ENCODE measurements around the gene USP28. TPM values are rescaled to one million over a fixed set of nuclear protein-coding genes. Genes with fewer than 3 reads are reported as not detected.

USP28 gene
- total RNA-seq, 2 experiments from 2014 or later = 7.9 to 9.4 TPM

DNA sequence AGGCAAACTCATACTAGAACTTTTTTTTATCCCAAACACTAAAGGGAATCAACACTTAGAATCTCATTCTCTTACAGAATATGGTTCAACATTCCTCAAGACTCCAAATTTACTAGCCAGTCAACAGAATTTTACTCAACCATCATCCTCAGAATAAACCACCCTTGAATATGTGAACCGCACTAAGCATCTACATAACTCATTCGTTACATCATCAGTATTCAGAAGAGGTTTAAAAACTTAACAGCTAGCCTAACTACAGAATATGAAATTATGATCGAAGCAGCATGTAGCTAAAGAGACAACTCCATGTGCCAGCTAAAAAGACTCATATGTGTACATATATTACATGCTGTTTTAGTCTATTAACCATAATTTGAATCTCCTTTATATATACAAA, 47.9 kb downstream of the USP28 start:
- no peaks in the 10 kb centered on the region for H3K4me1 ChIP-seq (ENCODE audit: insufficient read depth, low read length)
- H3K36me3 ChIP-seq (ENCODE audit: insufficient read depth, low read length) = peaks cover 11% of the 10 kb centered on the region
- ChIA-PET POLR2A (no interaction called here), CTCF (no interaction called here)
- H3K4me3 ChIP-seq (ENCODE audit: low read length) = no peak overlapping the region
- no peaks in the 10 kb centered on the region for H3K27me3 Mint-ChIP-seq
- H3K9me3 Mint-ChIP-seq = no peaks in the 10 kb centered on the region
- peaks cover 66% of the 10 kb centered on the region for H3K36me3 Mint-ChIP-seq (ENCODE audit: low read depth)
- H3K27me3 ChIP-seq (ENCODE audit: control insufficient read depth in 1 of 2, insufficient read depth in 2 of 2, low read length in 2 of 2) = no peaks in the 10 kb centered on the region
- H3K27ac ChIP-seq (ENCODE audit: low read depth in 1 of 2, low read length in 2 of 2) = no peak overlapping the region
- H3K4me1 Mint-ChIP-seq (ENCODE audit: low read depth) = no peaks in the 10 kb centered on the region
- no peak overlapping the region for H3K4me3 Mint-ChIP-seq
- DNase-seq = no peak
- no peaks in the 10 kb centered on the region for H3K9me3 ChIP-seq (ENCODE audit: control insufficient read depth in 1 of 2, insufficient read depth in 1 of 2, low read length in 2 of 2)
- no peak for ATAC-seq (ENCODE audit: poor library complexity)
- no peak overlapping the region for H3K27ac Mint-ChIP-seq
- intact Hi-C loops (cut with DNase I, micrococcal nuclease) = no loop called here
- TF ChIP-seq, protein P1, sequence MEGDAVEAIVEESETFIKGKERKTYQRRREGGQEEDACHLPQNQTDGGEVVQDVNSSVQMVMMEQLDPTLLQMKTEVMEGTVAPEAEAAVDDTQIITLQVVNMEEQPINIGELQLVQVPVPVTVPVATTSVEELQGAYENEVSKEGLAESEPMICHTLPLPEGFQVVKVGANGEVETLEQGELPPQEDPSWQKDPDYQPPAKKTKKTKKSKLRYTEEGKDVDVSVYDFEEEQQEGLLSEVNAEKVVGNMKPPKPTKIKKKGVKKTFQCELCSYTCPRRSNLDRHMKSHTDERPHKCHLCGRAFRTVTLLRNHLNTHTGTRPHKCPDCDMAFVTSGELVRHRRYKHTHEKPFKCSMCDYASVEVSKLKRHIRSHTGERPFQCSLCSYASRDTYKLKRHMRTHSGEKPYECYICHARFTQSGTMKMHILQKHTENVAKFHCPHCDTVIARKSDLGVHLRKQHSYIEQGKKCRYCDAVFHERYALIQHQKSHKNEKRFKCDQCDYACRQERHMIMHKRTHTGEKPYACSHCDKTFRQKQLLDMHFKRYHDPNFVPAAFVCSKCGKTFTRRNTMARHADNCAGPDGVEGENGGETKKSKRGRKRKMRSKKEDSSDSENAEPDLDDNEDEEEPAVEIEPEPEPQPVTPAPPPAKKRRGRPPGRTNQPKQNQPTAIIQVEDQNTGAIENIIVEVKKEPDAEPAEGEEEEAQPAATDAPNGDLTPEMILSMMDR (IDR thresholded peaks at IDR 0.05) = no peak

DNA sequence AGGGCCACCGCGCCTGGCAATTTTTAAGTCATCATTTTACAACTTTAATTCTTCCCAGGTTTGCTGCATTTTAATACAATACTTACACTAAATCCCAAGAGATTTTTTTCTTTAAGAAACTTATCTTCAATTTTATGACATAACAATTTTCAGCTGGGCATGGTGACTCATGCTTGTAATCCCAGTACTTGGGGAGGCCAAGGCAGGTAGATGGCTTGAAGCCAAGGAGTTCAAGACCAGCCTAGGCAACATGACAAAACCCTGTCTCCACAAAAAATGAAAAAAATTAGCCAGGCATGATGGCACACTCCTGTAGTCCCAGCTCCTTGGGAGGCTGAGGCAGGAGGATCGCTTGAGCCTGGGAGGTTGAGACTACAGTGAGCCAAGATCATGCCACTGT, 56.9 kb downstream of the USP28 start:
- no peaks in the 10 kb centered on the region for H3K9me3 ChIP-seq (ENCODE audit: control insufficient read depth in 1 of 2, insufficient read depth in 1 of 2, low read length in 2 of 2)
- H3K27me3 ChIP-seq (ENCODE audit: control insufficient read depth in 1 of 2, insufficient read depth in 2 of 2, low read length in 2 of 2) = no peaks in the 10 kb centered on the region
- no peaks in the 10 kb centered on the region for H3K9me3 Mint-ChIP-seq
- intact Hi-C loops (cut with DNase I, micrococcal nuclease) = no loop called here
- no peak overlapping the region for H3K27ac Mint-ChIP-seq
- ATAC-seq (ENCODE audit: poor library complexity) (no peak), DNase-seq (no peak)
- no peak overlapping the region for H3K4me3 ChIP-seq (ENCODE audit: low read length)
- peaks cover 18% of the 10 kb centered on the region for H3K36me3 ChIP-seq (ENCODE audit: insufficient read depth, low read length)
- no peak overlapping the region for H3K4me3 Mint-ChIP-seq
- H3K27ac ChIP-seq (ENCODE audit: low read depth in 1 of 2, low read length in 2 of 2) = no peak overlapping the region
- TF ChIP-seq, protein P1 (IDR thresholded peaks at IDR 0.05) = no peak
- POLR2A ChIA-PET = no interaction called here
- H3K36me3 Mint-ChIP-seq (ENCODE audit: low read depth) = peaks cover 68% of the 10 kb centered on the region
- no peaks in the 10 kb centered on the region for H3K4me1 Mint-ChIP-seq (ENCODE audit: low read depth)
- no peaks in the 10 kb centered on the region for H3K27me3 Mint-ChIP-seq
- H3K4me1 ChIP-seq (ENCODE audit: insufficient read depth, low read length) = no peaks in the 10 kb centered on the region
- CTCF ChIA-PET = no interaction called here

DNA sequence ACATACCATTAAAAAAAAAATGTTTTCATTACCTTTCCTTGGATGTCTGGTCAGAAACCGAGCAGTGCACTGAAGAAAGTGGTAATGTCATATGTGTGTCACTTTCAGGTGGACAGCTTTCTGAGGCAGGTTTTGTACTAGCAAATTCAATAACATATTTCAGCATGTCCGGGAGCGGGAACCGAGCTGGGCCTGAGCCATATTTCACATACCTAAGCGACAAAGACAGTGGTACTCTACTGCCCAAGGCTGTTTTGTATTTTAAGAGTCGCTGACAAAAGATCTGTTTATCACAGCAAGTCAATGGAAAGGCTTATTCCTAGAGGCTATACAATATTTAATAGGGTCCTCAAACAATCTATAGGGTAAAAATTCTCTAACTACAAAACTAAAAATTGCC, 57.7 kb downstream of the USP28 start:
- Mint-ChIP-seq H3K4me1 (ENCODE audit: low read depth) (no peaks in the 10 kb centered on the region), H3K36me3 (ENCODE audit: low read depth) (peaks cover 67% of the 10 kb centered on the region), H3K4me3 (no peak overlapping the region), H3K27me3 (no peaks in the 10 kb centered on the region), H3K27ac (no peak overlapping the region), H3K9me3 (no peaks in the 10 kb centered on the region)
- Histone ChIP-seq H3K36me3 (ENCODE audit: insufficient read depth, low read length) (peaks cover 18% of the 10 kb centered on the region), H3K27me3 (ENCODE audit: control insufficient read depth in 1 of 2, insufficient read depth in 2 of 2, low read length in 2 of 2) (no peaks in the 10 kb centered on the region), H3K4me3 (ENCODE audit: low read length) (no peak overlapping the region), H3K27ac (ENCODE audit: low read depth in 1 of 2, low read length in 2 of 2) (no peak overlapping the region), H3K4me1 (ENCODE audit: insufficient read depth, low read length) (no peaks in the 10 kb centered on the region), H3K9me3 (ENCODE audit: control insufficient read depth in 1 of 2, insufficient read depth in 1 of 2, low read length in 2 of 2) (no peaks in the 10 kb centered on the region)
- ATAC-seq (ENCODE audit: poor library complexity) (no peak), DNase-seq (no peak)
- intact Hi-C loops (cut with DNase I, micrococcal nuclease) = no loop called here
- TF ChIP-seq, protein P1 (IDR thresholded peaks at IDR 0.05) = no peak
- ChIA-PET CTCF (no interaction called here), POLR2A (no interaction called here)

All from CD4-positive, alpha-beta T cell (primary cell).